ENCODE results near the gene ZNF132. TPM values are rescaled to one million over a fixed set of nuclear protein-coding genes. Genes with fewer than 3 reads are reported as not detected.

ZNF132 gene
- total and polyA plus RNA-seq, 9 of the 15 experiments (the other 6 are each of a cell fraction or from before 2014, with no cell fraction given), result 0.03 to 0.42 (median 0.10) TPM; not detected in 5

DNA sequence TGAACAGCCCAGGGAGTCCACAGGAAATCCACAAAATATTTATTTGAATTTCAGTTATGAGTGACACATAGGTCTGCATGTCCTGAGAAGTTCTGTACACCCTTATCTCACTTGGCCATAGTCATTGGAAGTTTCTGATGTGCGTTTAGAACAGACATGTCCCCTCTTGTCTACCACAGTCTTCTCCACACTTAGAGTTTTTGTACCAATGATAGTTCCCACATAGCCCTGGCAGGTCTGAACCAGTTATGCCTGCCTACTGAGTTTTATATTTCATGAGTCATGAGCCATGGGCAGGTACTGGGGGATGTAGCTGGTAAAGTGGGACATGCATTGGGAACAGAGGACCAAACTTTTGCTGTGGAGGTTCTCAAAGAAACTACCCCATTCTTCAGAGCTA, 11.3 kb downstream of the ZNF132 start:
- 7% methylated on average over 1 of the region's 1 CpG for WGBS (ENCODE audit: insufficient coverage, low coverage, missing lambda C conversion rate)
- in situ Hi-C loops (cut with MboI), result no loop called here
- H3K9ac ChIP-seq (ENCODE audit: insufficient read depth in 1 of 2, low read depth in 2 of 2, low read length in 2 of 2), result no peak overlapping the region

More for the DNA sequence above, 11.3 kb downstream of the ZNF132 start:
- H3K9me1 ChIP-seq (ENCODE audit: control insufficient read depth, insufficient read depth, low read length), result no peaks in the 10 kb centered on the region
- H3K79me2 ChIP-seq (ENCODE audit: control insufficient read depth, insufficient read depth, low read length), result no peaks in the 10 kb centered on the region
- no peaks in the 10 kb centered on the region for H4K20me1 ChIP-seq (replicated peaks; ENCODE audit: control insufficient read depth, insufficient read depth, low read length)
- H3K36me3 ChIP-seq (ENCODE audit: control insufficient read depth, insufficient read depth, low read length), result 0 out of 3 replicates have a peak, but pooled peaks cover 2% of the 10 kb centered on the region
- no peaks in the 10 kb centered on the region for H3K4me1 ChIP-seq (replicated peaks in 1 of 2; ENCODE audit: control insufficient read depth in 2 of 2, insufficient read depth in 2 of 2, low read length in 2 of 2)
- intact Hi-C loops (cut with micrococcal nuclease), result no loop called here
- H2AFZ ChIP-seq (ENCODE audit: low read depth, low read length), result no peak overlapping the region
- FAIRE-seq (no peak), DNase-seq (ENCODE audit: extremely low read depth in 1 of 4, low spot score in 3 of 4) (no peak), ATAC-seq (no peak)
- POLR2A ChIA-PET, result no interaction called here
- H3K4me2 ChIP-seq (ENCODE audit: insufficient read depth, low read length), result no peak overlapping the region
- no peak overlapping the region for H3K27ac ChIP-seq (ENCODE audit: extremely low read depth, low read depth, low read length)
- CTCF ChIA-PET (ENCODE audit: low intra/inter-chr PET ratio), result no interaction called here
- no peaks in the 10 kb centered on the region for H3K27me3 ChIP-seq (ENCODE audit: control insufficient read depth in 2 of 2, insufficient read depth in 2 of 2, low read length in 2 of 2)
- H3K9me3 ChIP-seq (replicated peaks; ENCODE audit: control insufficient read depth, insufficient read depth, low read depth, low read length), result no peaks in the 10 kb centered on the region; the same call in none of the 2 replicates
- TF ChIP-seq ZFPM2 (CRISPR knock-in tag; IDR thresholded peaks at IDR 0.05), result no peak
- no peak for TF ChIP-seq HNRNPH1 (optimal IDR thresholded peaks at IDR 0.05; ENCODE audit: low read depth, low read length)
- TF ChIP-seq BRD9 (IDR thresholded peaks at IDR 0.05; ENCODE audit: low read depth, partially characterized antibody), result no peak
- no peak for TF ChIP-seq TBP (optimal IDR thresholded peaks at IDR 0.05; ENCODE audit: low read depth, low read length)
- TF ChIP-seq PML (IDR thresholded peaks at IDR 0.05; ENCODE audit: low read length), result no peak
- TF ChIP-seq DMBX1 (CRISPR knock-in tag; IDR thresholded peaks at IDR 0.05; ENCODE audit: borderline replicate concordance), result no peak
- TF ChIP-seq EWSR1 (IDR thresholded peaks at IDR 0.05; ENCODE audit: borderline replicate concordance, low read depth, partially characterized antibody), result no peak
- TF ChIP-seq NBN (IDR thresholded peaks at IDR 0.05; ENCODE audit: low read depth), result no peak
- no peak for TF ChIP-seq ZNF561 (CRISPR knock-in tag; conservative IDR thresholded peaks at IDR 0.05)
- no peak for TF ChIP-seq HDGF (IDR thresholded peaks at IDR 0.05)
- TF ChIP-seq SMARCA4 (IDR thresholded peaks at IDR 0.05), result no peak
- TF ChIP-seq, protein P1, sequence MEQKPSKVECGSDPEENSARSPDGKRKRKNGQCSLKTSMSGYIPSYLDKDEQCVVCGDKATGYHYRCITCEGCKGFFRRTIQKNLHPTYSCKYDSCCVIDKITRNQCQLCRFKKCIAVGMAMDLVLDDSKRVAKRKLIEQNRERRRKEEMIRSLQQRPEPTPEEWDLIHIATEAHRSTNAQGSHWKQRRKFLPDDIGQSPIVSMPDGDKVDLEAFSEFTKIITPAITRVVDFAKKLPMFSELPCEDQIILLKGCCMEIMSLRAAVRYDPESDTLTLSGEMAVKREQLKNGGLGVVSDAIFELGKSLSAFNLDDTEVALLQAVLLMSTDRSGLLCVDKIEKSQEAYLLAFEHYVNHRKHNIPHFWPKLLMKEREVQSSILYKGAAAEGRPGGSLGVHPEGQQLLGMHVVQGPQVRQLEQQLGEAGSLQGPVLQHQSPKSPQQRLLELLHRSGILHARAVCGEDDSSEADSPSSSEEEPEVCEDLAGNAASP (IDR thresholded peaks at IDR 0.05), result no peak
- TF ChIP-seq TCFL5 (CRISPR knock-in tag; conservative IDR thresholded peaks at IDR 0.05), result no peak
- TF ChIP-seq TCF3 (CRISPR knock-in tag; IDR thresholded peaks at IDR 0.05), result no peak
- TF ChIP-seq MAZ (CRISPR knock-in tag; conservative IDR thresholded peaks at IDR 0.05 in 1 of 2, IDR thresholded peaks at IDR 0.05 in 1 of 2), result no peak
- TF ChIP-seq PHF8 (IDR thresholded peaks at IDR 0.05; ENCODE audit: borderline replicate concordance, low read length), result no peak
- H3K4me3 ChIP-seq, result no peak overlapping the region
- BruUV-seq (replicated peaks), result no TSS peak

Data from K562 (cell line).